A172 (cell line): ENCODE data around the gene PHF13. TPM values are rescaled to one million over a fixed set of nuclear protein-coding genes. Genes with fewer than 3 reads are reported as not detected.
"Not testable (repeated sequence)": the region's sequence is repeated elsewhere in the genome, so short reads cannot be mapped to it uniquely, and the experiment has no call there.

Experiments used
- DNase-seq: peaks from one replicate; pipeline ENCODE4 v3.0.0-alpha.2; 2015; ENCODE audit warnings: low spot score
- total RNA-seq: library from RNA; depleted of rRNA; stranded (reverse); fragments of >200 nt; shearing (Covaris generic); gene quantifications from 2 replicates; pipeline ENCODE4 v1.2.3, GENCODE V29; 2014; rRNA removed

PHF13 gene
- total RNA-seq, 1 experiment from 2014 or later = 8.4 TPM

- no peak for DNase-seq
These were observed 47.0 kb downstream of the PHF13 start for GRCh38 chr1:6660415-6661049.

- DNase-seq = not testable (repeated sequence)
These were observed 48.9 kb downstream of the PHF13 start for GRCh38 chr1:6662468-6662867.

- no peak for DNase-seq
These were observed 53.2 kb downstream of the PHF13 start for GRCh38 chr1:6666696-6667095.

- DNase-seq = no peak
These were observed 53.6 kb downstream of the PHF13 start for GRCh38 chr1:6667139-6667538.

- DNase-seq = no peak
These were observed 55.0 kb downstream of the PHF13 start for GRCh38 chr1:6668503-6668902.

- no peak for DNase-seq
These were observed 59.0 kb downstream of the PHF13 start for GRCh38 chr1:6672558-6672957.

Other genes starting within 250 kb of the PHF13 start
- 44.2 and 55.3 TPM in 2 replicates for gene ACOT7, start 220.0 kb upstream of the PHF13 start, total RNA-seq
- 2.0 and 3.9 TPM in 2 replicates for gene HES2, start 193.8 kb upstream of the PHF13 start, total RNA-seq
- gene ESPN, start 189.0 kb upstream of the PHF13 start, total RNA-seq = 4.0 TPM in 1 of 2 replicates, not detected in the other
- 5.1 and 6.2 TPM in 2 replicates for gene TNFRSF25, start 147.6 kb upstream of the PHF13 start, total RNA-seq
- 8.6 and 10.1 TPM in 2 replicates for gene PLEKHG5, start 122.1 kb upstream of the PHF13 start, total RNA-seq
- gene NOL9, start 59.2 kb upstream of the PHF13 start, total RNA-seq = 17.4 and 17.9 TPM in 2 replicates
- not detected in 2 replicates for gene TAS1R1, start 58.4 kb upstream of the PHF13 start, total RNA-seq
- 7.6 and 12.6 TPM in 2 replicates for gene ZBTB48, start 33.7 kb upstream of the PHF13 start, total RNA-seq
- gene KLHL21, start 10.9 kb upstream of the PHF13 start, total RNA-seq = 16.0 and 18.2 TPM in 2 replicates
- 18.1 and 21.3 TPM in 2 replicates for gene THAP3, start 11.1 kb downstream of the PHF13 start, total RNA-seq
- gene DNAJC11, start 88.1 kb downstream of the PHF13 start, total RNA-seq = 29.8 and 44.0 TPM in 2 replicates
- gene CAMTA1, start 171.7 kb downstream of the PHF13 start, total RNA-seq = 66.1 and 97.5 TPM in 2 replicates